A673 (cell line): ENCODE data around the gene PDCD7. TPM values are rescaled to one million over a fixed set of nuclear protein-coding genes. Genes with fewer than 3 reads are reported as not detected.
"Not testable (repeated sequence)": the region's sequence is repeated elsewhere in the genome, so short reads cannot be mapped to it uniquely, and the experiment has no call there.

Source experiments
- Bru-seq: library from RNA; stranded (reverse); fragments of 400-500 nt; gene quantifications from one replicate; lab custom pipeline; 2021; lab: Mats Ljungman, UMichigan
- BruChase-seq, 2 experiments: library from RNA; stranded (reverse); fragments of 400-500 nt; gene quantifications; one replicate each; lab custom pipeline; 2021; lab: Mats Ljungman, UMichigan
- BruUV-seq: library from RNA; stranded (reverse); fragments of 400-500 nt; replicated peaks from 2 replicates; lab custom pipeline; 2021; lab: Mats Ljungman, UMichigan
- CTCF ChIA-PET: fragments of 300-600 bp; sonication (Branson Sonifier 250); formaldehyde crosslinking; loops from one replicate; lab custom pipeline; 2022; ENCODE audit warnings: antibody characterized with exemption; lab: Charles Lee
- POLR2A ChIA-PET: fragments of 300-600 bp; sonication (Branson Sonifier 250); formaldehyde crosslinking; loops from one replicate; lab custom pipeline; 2022; ENCODE audit warnings: antibody characterized with exemption; ENCODE audit not compliant: low non-redundant PET; lab: Charles Lee
- DNase-seq: peaks from one replicate; pipeline ENCODE4 v3.0.0-alpha.2; 2015; ENCODE audit warnings: low spot score
- H3K27ac ChIP-seq: fragments of 200-600 bp; sonication (generic); 2 replicates; pipeline ENCODE4 v1.5.1; 2016; ENCODE audit warnings: mixed run types, low read depth, mild to moderate bottlenecking, mixed read lengths, antibody characterized with exemption, low read length; ENCODE audit not compliant: poor library complexity, severe bottlenecking
- H3K27me3 ChIP-seq: fragments of 200-600 bp; sonication (generic); replicated peaks from 2 replicates; pipeline ENCODE4 v1.6.1; 2017; ENCODE audit warnings: mixed run types, low read depth, mild to moderate bottlenecking, mixed read lengths, antibody characterized with exemption, low read length; ENCODE audit not compliant: insufficient read depth, poor library complexity
- H3K36me3 ChIP-seq: fragments of 200-600 bp; sonication (generic); 2 replicates; pipeline ENCODE4 v1.6.1; 2016; ENCODE audit warnings: mixed run types, mild to moderate bottlenecking, mixed read lengths, antibody characterized with exemption, low read length; ENCODE audit not compliant: insufficient read depth, poor library complexity, severe bottlenecking
- H3K4me1 ChIP-seq: fragments of 200-600 bp; sonication (generic); 2 replicates; pipeline ENCODE4 v1.6.1; 2017; ENCODE audit warnings: mixed run types, mild to moderate bottlenecking, mixed read lengths, antibody characterized with exemption, low read length; ENCODE audit not compliant: insufficient read depth, poor library complexity, severe bottlenecking
- H3K4me3 ChIP-seq: fragments of 200-600 bp; sonication (generic); 2 replicates; pipeline ENCODE4 v1.5.1; 2016; ENCODE audit warnings: low read depth, mixed run types, mild to moderate bottlenecking, mixed read lengths, low read length; ENCODE audit not compliant: poor library complexity, severe bottlenecking
- H3K9me3 ChIP-seq: fragments of 200-600 bp; sonication (generic); 2 replicates; pipeline ENCODE4 v1.6.1; 2016; ENCODE audit warnings: mixed run types, low read depth, mild to moderate bottlenecking, mixed read lengths, antibody characterized with exemption, low read length; ENCODE audit not compliant: poor library complexity, severe bottlenecking
- CTCF ChIP-seq: fragments of 300-800, 200-600 bp; sonication (generic); conservative IDR thresholded peaks from 2 replicates; pipeline ENCODE4 v1.5.1; 2017; ENCODE audit warnings: low read depth, mild to moderate bottlenecking, antibody characterized with exemption, low read length, moderate library complexity, mixed read lengths
- EZH2 ChIP-seq: fragments of 200-600 bp; sonication (generic); IDR thresholded peaks from 2 replicates; pipeline ENCODE4 v1.6.1; 2017; ENCODE audit warnings: borderline replicate concordance, low read depth, mild to moderate bottlenecking, mixed read lengths, antibody characterized with exemption, low read length; ENCODE audit not compliant: poor library complexity, severe bottlenecking
- intact Hi-C: fragments of 100-400 bp; cut with micrococcal nuclease; formaldehyde crosslinking; loops from one replicate; pipeline ENCODE4 v1.10.0; 2022; ENCODE audit not compliant: unreplicated experiment
- long read RNA-seq: library from polyadenylated mRNA; stranded (forward); transcript quantifications from one replicate; pipeline ENCODE4 v2.0.0, GENCODE V29; 2022
- total RNA-seq: library from RNA; stranded (reverse); gene quantifications from 2 replicates; pipeline ENCODE4 v1.2.3, GENCODE V29; 2021

The PDCD7 gene
- 30.7 and 39.1 TPM in 2 replicates for total RNA-seq
- Bru-seq, nascent RNA, result percentile 76 among the genes with signal in this experiment
- percentile 82 among the genes with signal in this experiment for BruChase-seq, experiment 1, labeled RNA remaining after a 2-hour chase
- BruChase-seq, experiment 2, labeled RNA remaining after a 6-hour chase, result percentile 82 among the genes with signal in this experiment
- long read RNA-seq, transcript PDCD7-201 (5 exons, 2,851 nt), result major isoform, 38 of 40 reads
- long read RNA-seq, partial matches to known transcripts, result 1 of 40 reads
- long read RNA-seq, other reads (novel, unspliced or antisense), result 1 of 40 reads

GRCh38 chr15:65133548-65134200 is at the start of gene PDCD7:
PDCD7 (minus strand) TSS chr15:65133808; CDS start chr15:65133781, 27 bp downstream.
- peak; percentile 96 for DNase-seq
- TSS peak; percentile 96 for BruUV-seq
- no peaks in the 10 kb centered on the region for H3K9me3 ChIP-seq
- intact Hi-C loops, result no loop called here
- ChIA-PET CTCF (interaction anchor here (0.7 kb wide), 1 partner anchor 148 kb away, joined by 3 read pairs; no protein-coding TSS in a partner anchor), POLR2A (no interaction called here)
- H3K4me1 ChIP-seq, result peaks cover 5% of the 10 kb centered on the region
- peak within 1 kb of the TSS; percentile 77 for H3K27ac ChIP-seq
- peaks cover 9% of the 10 kb centered on the region for H3K36me3 ChIP-seq
- H3K27me3 ChIP-seq, result no peaks in the 10 kb centered on the region
- no peak for TF ChIP-seq CTCF
- no peak for TF ChIP-seq EZH2
- peak within 1 kb of the TSS; percentile 96 for H3K4me3 ChIP-seq

GRCh38 chr15:65182538-65182937 is 48.9 kb upstream of the PDCD7 start:
- no peak overlapping the region for H3K27ac ChIP-seq
- H3K27me3 ChIP-seq, result no peaks in the 10 kb centered on the region
- intact Hi-C loops, result no loop called here
- H3K9me3 ChIP-seq, result no peaks in the 10 kb centered on the region
- TF ChIP-seq EZH2 (no peak), CTCF (no peak)
- POLR2A ChIA-PET, result no interaction called here
- DNase-seq, result no peak
- H3K4me1 ChIP-seq, result no peaks in the 10 kb centered on the region
- no TSS peak for BruUV-seq
- no peak overlapping the region for H3K4me3 ChIP-seq
- CTCF ChIA-PET, result interaction anchor here (0.6 kb wide), 1 partner anchor 88 kb away, joined by 5 read pairs; no protein-coding TSS in a partner anchor
- peaks cover 27% of the 10 kb centered on the region for H3K36me3 ChIP-seq

GRCh38 chr15:65181582-65182353 is 48.2 kb upstream of the PDCD7 start:
- H3K9me3 ChIP-seq, intact Hi-C loops, H3K4me1 ChIP-seq, H3K4me3 ChIP-seq, DNase-seq, H3K27me3 ChIP-seq, BruUV-seq, H3K27ac ChIP-seq: not testable (repeated sequence)
- H3K36me3 ChIP-seq, result peaks cover 35% of the 10 kb centered on the region
- CTCF ChIA-PET, result interaction anchor here (0.6 kb wide), 1 partner anchor 89 kb away, joined by 5 read pairs; no protein-coding TSS in a partner anchor
- POLR2A ChIA-PET, result interaction anchor here (0.6 kb wide), 1 partner anchor 399 kb away, joined by 9 read pairs; no protein-coding TSS in a partner anchor
